ENCODE data around the gene TRMT44. TPM values are rescaled to one million over a fixed set of nuclear protein-coding genes. Genes with fewer than 3 reads are reported as not detected.

TRMT44 gene
- polyA plus RNA-seq, 1 donor (not counting 4 experiments of a cell fraction or from before 2014, with no cell fraction given), result 8.8 TPM

DNA sequence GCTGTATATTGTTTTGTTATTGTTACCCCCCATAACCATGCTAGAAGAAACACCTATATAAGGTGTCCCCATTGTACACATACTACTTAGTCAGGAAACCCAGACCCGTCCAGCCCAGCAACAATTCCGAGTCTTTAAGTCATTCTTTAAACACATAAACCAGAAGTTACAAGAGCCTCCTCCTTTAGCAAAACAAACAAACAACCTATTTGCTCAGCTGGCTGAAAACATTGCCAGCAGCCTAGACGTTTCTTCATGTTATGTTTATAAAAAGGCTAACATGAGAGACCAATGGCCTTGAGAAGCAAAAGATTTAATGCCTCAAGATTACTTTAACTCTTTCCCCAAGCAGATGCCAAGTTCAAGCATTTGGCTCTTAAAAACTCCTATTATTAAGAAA, 1.4 kb upstream of the TRMT44 start:
- no peaks in the 10 kb centered on the region for H4K20me1 ChIP-seq (ENCODE audit: control insufficient read depth, extremely low read depth, insufficient read depth, low read length)
- H3K27ac ChIP-seq (ENCODE audit: control insufficient read depth, insufficient read depth, low read length), result peak overlapping the region; percentile 89
- DNase-seq (ENCODE audit: low read depth, low spot score), result no peak
- H3K79me2 ChIP-seq (ENCODE audit: control insufficient read depth, insufficient read depth, low read length), result peaks cover 59% of the 10 kb centered on the region
- no peak overlapping the region for H2AFZ ChIP-seq (ENCODE audit: control insufficient read depth, low read length)
- TF ChIP-seq, protein P1, sequence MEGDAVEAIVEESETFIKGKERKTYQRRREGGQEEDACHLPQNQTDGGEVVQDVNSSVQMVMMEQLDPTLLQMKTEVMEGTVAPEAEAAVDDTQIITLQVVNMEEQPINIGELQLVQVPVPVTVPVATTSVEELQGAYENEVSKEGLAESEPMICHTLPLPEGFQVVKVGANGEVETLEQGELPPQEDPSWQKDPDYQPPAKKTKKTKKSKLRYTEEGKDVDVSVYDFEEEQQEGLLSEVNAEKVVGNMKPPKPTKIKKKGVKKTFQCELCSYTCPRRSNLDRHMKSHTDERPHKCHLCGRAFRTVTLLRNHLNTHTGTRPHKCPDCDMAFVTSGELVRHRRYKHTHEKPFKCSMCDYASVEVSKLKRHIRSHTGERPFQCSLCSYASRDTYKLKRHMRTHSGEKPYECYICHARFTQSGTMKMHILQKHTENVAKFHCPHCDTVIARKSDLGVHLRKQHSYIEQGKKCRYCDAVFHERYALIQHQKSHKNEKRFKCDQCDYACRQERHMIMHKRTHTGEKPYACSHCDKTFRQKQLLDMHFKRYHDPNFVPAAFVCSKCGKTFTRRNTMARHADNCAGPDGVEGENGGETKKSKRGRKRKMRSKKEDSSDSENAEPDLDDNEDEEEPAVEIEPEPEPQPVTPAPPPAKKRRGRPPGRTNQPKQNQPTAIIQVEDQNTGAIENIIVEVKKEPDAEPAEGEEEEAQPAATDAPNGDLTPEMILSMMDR (optimal IDR thresholded peaks at IDR 0.05 in 1 of 3, IDR thresholded peaks at IDR 0.05 in 1 of 3, conservative IDR thresholded peaks at IDR 0.05 in 1 of 3; ENCODE audit: extremely low read depth in 1 of 3, insufficient read depth in 2 of 3, low read length in 3 of 3), result no peak
- no peak for TF ChIP-seq EZH2 (IDR thresholded peaks at IDR 0.05; ENCODE audit: low read length)
- dilution Hi-C loops (cut with MboI; ENCODE audit: extremely low pct_ligation_motif_present, low sequenced_read_pairs), result no loop called here
- no peak for FAIRE-seq
- H3K4me2 ChIP-seq (ENCODE audit: control insufficient read depth, extremely low read depth, insufficient read depth, low read depth, low read length), result peak overlapping the region; percentile 90
- peak overlapping the region; percentile 79 for H3K9ac ChIP-seq (ENCODE audit: control insufficient read depth, extremely low read depth, insufficient read depth, low read length)
- H3K36me3 ChIP-seq (ENCODE audit: control insufficient read depth in 2 of 2, extremely low read depth in 1 of 2, insufficient read depth in 2 of 2, low read length in 2 of 2), result no peaks in the 10 kb centered on the region
- peaks cover 5% of the 10 kb centered on the region for H3K9me1 ChIP-seq (ENCODE audit: control insufficient read depth, extremely low read depth, insufficient read depth, low read length)
- H3K9me3 ChIP-seq (ENCODE audit: control insufficient read depth, low read depth, low read length), result no peaks in the 10 kb centered on the region
- peaks cover 47% of the 10 kb centered on the region for H3K4me1 ChIP-seq (ENCODE audit: control insufficient read depth, extremely low read depth, insufficient read depth, low read length)
- no peaks in the 10 kb centered on the region for H3K27me3 ChIP-seq (ENCODE audit: control insufficient read depth, extremely low read depth, insufficient read depth, low read length)
- H3K4me3 ChIP-seq (ENCODE audit: control insufficient read depth in 2 of 3, extremely low read depth in 1 of 3, insufficient read depth in 2 of 3, low read depth in 1 of 3, low read length in 3 of 3), result peak overlapping the region in 2 of 3 experiments; percentile 70 to 82

DNA sequence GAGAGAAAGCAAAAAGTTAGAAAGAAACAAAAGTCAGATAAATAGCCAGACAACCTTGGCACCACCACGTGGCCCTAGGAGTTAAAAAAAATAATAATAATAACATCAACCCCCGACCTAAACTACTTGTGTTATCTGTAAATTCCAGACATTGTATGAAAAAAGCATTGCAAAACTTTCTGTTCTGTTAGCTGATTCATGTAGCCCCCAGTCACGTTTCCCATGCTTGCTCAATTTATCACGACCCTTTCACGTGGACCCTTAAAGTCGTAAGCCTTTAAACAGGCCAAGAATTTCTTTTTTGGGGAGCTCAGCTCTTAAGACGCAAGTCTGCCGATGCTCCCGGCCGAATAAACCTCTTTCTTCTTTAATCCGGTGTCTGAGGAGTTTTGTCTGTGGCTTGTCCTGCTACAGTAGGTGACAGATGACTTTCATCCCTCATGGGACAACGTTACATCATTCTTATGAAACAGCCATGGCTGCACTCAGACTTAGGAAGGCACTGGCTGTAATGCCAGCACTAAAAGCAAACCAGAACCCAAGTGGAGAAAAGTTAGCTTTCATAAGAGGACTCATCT, 574 bp upstream of the TRMT44 start:
- H3K27me3 ChIP-seq (ENCODE audit: control insufficient read depth, extremely low read depth, insufficient read depth, low read length), result no peaks in the 10 kb centered on the region

More for the DNA sequence above, 574 bp upstream of the TRMT44 start:
- H3K9me1 ChIP-seq (ENCODE audit: control insufficient read depth, extremely low read depth, insufficient read depth, low read length), result peaks cover 5% of the 10 kb centered on the region
- no peak for TF ChIP-seq EZH2 (IDR thresholded peaks at IDR 0.05; ENCODE audit: low read length)
- TF ChIP-seq, protein P1 (optimal IDR thresholded peaks at IDR 0.05 in 1 of 3, IDR thresholded peaks at IDR 0.05 in 1 of 3, conservative IDR thresholded peaks at IDR 0.05 in 1 of 3; ENCODE audit: extremely low read depth in 1 of 3, insufficient read depth in 2 of 3, low read length in 3 of 3), result no peak
- peak overlapping the region; percentile 79 for H3K9ac ChIP-seq (ENCODE audit: control insufficient read depth, extremely low read depth, insufficient read depth, low read length)
- H3K79me2 ChIP-seq (ENCODE audit: control insufficient read depth, insufficient read depth, low read length), result peaks cover 67% of the 10 kb centered on the region
- peaks cover 44% of the 10 kb centered on the region for H3K4me1 ChIP-seq (ENCODE audit: control insufficient read depth, extremely low read depth, insufficient read depth, low read length)
- peak overlapping the region; percentile 57 for H2AFZ ChIP-seq (ENCODE audit: control insufficient read depth, low read length)
- DNase-seq (ENCODE audit: low read depth, low spot score), result peak; percentile 9
- peak overlapping the region; percentile 90 for H3K4me2 ChIP-seq (ENCODE audit: control insufficient read depth, extremely low read depth, insufficient read depth, low read depth, low read length)
- H3K27ac ChIP-seq (ENCODE audit: control insufficient read depth, insufficient read depth, low read length), result peak overlapping the region; percentile 89
- H3K9me3 ChIP-seq (ENCODE audit: control insufficient read depth, low read depth, low read length), result no peaks in the 10 kb centered on the region
- FAIRE-seq, result no peak
- H4K20me1 ChIP-seq (ENCODE audit: control insufficient read depth, extremely low read depth, insufficient read depth, low read length), result no peaks in the 10 kb centered on the region
- dilution Hi-C loops (cut with MboI; ENCODE audit: extremely low pct_ligation_motif_present, low sequenced_read_pairs), result no loop called here
- H3K4me3 ChIP-seq (ENCODE audit: control insufficient read depth in 2 of 3, extremely low read depth in 1 of 3, insufficient read depth in 2 of 3, low read depth in 1 of 3, low read length in 3 of 3), result peak overlapping the region; percentile 70 to 86 (median 82)
- H3K36me3 ChIP-seq (ENCODE audit: control insufficient read depth in 2 of 2, extremely low read depth in 1 of 2, insufficient read depth in 2 of 2, low read length in 2 of 2), result no peaks in the 10 kb centered on the region
